Motor neuron (in vitro differentiated cells): ENCODE results near the gene ZNF407. TPM values are rescaled to one million over a fixed set of nuclear protein-coding genes. Genes with fewer than 3 reads are reported as not detected.

Experiments
- ATAC-seq, 8 experiments: fragments of 200-7000 bp; cut with Tn5 transposase; replicated peaks in 6 of 8; 2 replicates each; pipeline ENCODE4 v1.8.0; 2021; ENCODE audit warnings: mild to moderate bottlenecking in 8 of 8, moderate library complexity in 8 of 8
- H3K27ac ChIP-seq, 2 donors: fragments of 250-450 bp; sonication (Bioruptor Pico); 2 replicates each; pipeline ENCODE4 v1.9.0; 2021; ENCODE audit warnings: antibody characterized with exemption in 2 of 2, mild to moderate bottlenecking in 2 of 2, moderate library complexity in 1 of 2
- H3K4me1 ChIP-seq, 2 donors: fragments of 250-450 bp; sonication (Bioruptor Pico); replicated peaks in 1 of 2; 2 replicates each; pipeline ENCODE4 v1.6.1; 2021; ENCODE audit warnings: antibody characterized with exemption in 2 of 2, mild to moderate bottlenecking in 2 of 2, moderate library complexity in 1 of 2
- H3K4me3 ChIP-seq, 5 donors: fragments of 250-450 bp; sonication (Bioruptor Pico); 2 replicates each; pipeline ENCODE4 v1.9.0; 2021; ENCODE audit warnings: antibody characterized with exemption in 5 of 5, mild to moderate bottlenecking in 5 of 5, moderate library complexity in 4 of 5
- WGBS, 10 experiments: fragments of 450-650 bp; shearing (Covaris generic); methylation state at CpG; one replicate each; pipeline ENCODE4 v1.0.0; 2022; 5-methylcytosine and 5-hydroxymethylcytosine counted together
- in situ Hi-C, 9 experiments: fragments of 400-800 bp; cut with MboI; loops; one replicate each; pipeline ENCODE4 v1.15.0; 2021; ENCODE audit warnings: low sequenced_read_pairs in 9 of 9, low pct_unique_long_range_greater_than_20kb in 2 of 9; ENCODE audit not compliant: unreplicated experiment in 9 of 9
- total RNA-seq, 8 experiments: library from RNA; unstranded; fragments of 300-600 nt; gene quantifications; 2 replicates each; pipeline versions ENCODE4 v1.2.3 to v1.2.4, GENCODE V29; 2022

Gene ZNF407
- total RNA-seq, 8 experiments from 2014 or later, result 7.9 to 23.6 (median 11.6) TPM

GRCh38 chr18:75063615-75064512, 466.2 kb downstream of the ZNF407 start:
- no peak overlapping the region for H3K27ac ChIP-seq
- H3K4me3 ChIP-seq, result no peak overlapping the region
- 80 to 100% (median 93%) methylated on average over 1 to 18 of the region's 53 CpGs; no CpG with 5 or more reads in 4 of the 10 experiments for WGBS, 10 experiments
- in situ Hi-C loops, result no loop called here
- peaks cover 16 to 25% of the 10 kb centered on the region in 2 donors for H3K4me1 ChIP-seq
- no peak for ATAC-seq

DNA sequence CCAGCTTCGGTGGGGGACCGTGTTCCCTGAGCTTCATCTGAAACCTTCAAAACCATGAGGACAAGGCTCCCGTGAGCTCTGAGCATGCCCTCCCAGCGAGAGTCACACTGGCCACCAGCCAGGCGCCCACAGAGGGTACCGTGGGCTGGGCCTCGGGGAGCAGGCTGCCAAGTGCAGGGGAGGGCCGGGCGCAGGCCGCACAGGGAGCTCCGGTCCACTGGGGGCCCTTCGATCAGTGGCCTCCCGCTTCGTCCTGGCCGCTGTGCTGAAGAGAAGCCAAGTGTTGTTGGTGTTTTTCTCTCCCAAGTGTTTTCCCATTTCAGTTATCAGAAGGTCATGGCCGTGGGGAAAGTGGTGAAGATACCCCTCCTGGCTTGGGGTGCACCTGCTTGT, 466.8 kb downstream of the ZNF407 start:
- in situ Hi-C loops, result no loop called here
- peaks cover 16 to 27% of the 10 kb centered on the region in 2 donors for H3K4me1 ChIP-seq
- no peak for ATAC-seq
- 40 to 100% (median 93%) methylated on average over 1 to 5 of the region's 16 CpGs; no CpG with 5 or more reads in 2 of the 10 experiments for WGBS, 10 experiments
- no peak overlapping the region for H3K4me3 ChIP-seq
- no peak overlapping the region for H3K27ac ChIP-seq

GRCh38 chr18:75065251-75066000, 467.8 kb downstream of the ZNF407 start:
- WGBS, 10 experiments, result 63 to 92% (median 88%) methylated on average over 2 to 19 of the region's 21 CpGs
- Histone ChIP-seq H3K4me1 (peaks cover 18 to 33% of the 10 kb centered on the region in 2 donors), H3K27ac (peak overlapping the region; percentile 24 to 61), H3K4me3 (no peak overlapping the region)
- in situ Hi-C loops, result no loop called here
- peak in 2 of 8 experiments; percentile 6 to 13 for ATAC-seq

DNA sequence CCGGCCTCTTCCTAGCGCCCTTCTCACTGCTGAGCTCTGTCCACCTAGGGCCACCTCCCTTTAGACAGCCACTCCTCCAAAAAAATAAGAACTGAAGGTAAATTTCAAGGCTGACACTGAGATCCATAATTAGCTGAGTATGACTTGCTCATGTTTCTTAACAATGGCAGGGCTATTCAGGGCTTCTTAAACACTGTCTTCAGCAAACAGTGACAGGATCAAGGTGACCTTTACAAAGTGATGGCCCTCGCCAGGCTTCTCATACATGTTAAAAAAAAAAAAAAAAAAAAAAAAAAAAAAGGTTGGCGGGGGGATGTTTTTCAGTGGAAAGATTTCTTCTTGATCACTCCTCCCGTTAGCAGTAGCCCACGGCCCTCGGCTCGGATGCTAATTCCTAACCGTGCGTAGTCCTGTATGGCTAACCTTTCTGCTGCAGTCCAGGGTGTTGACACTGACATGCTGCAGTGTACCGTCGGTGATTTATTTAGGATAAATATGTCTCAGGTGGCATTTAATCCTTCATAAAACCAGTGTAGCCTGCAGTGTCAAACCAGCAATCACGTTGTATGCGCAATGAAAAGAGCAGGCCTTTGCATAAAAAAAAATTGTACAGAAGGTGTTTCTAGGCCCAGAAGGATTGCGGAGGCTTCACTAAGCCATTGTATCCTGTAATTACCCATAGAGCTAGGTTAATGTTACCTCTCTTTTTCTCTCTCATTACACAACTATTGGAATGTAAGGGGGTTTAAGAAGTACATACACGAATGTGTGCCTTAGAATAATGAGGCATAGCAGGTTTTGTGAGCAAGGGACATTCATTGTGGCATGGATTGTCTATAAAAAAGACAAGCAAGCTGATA, 468.6 kb downstream of the ZNF407 start:
- ATAC-seq, result peak in 6 of 8 experiments; percentile 33 to 89 (median 73)
- in situ Hi-C loops, result no loop called here

DNA sequence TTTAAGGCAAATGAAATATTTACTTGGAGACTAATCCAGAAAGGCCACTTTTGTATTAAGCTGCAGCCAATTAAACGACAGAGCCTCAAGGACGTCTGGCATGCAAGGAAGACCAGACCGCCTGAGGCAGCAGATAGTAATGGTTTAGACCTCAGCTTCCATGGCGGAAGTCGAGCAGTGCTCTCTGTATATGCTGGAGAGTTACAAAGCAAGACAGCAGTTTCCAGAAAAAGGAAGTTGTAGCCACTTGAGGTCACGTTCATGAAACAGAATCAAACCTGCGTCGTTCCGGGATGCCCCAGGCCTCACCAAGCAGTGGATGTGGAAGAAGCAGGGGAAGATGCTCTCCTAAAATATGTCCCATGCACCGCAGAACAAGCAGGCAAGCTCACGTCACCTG, 469.3 kb downstream of the ZNF407 start:
- 50 to 99% (median 92%) methylated on average over 2 to 10 of the region's 11 CpGs; no CpG with 5 or more reads in 3 of the 10 experiments for WGBS, 10 experiments
- in situ Hi-C loops, result no loop called here
- H3K4me3 ChIP-seq, result no peak overlapping the region
- H3K27ac ChIP-seq, result peak overlapping the region in 1 of 2 donors; percentile 32
- peaks cover 27 to 44% of the 10 kb centered on the region in 2 donors for H3K4me1 ChIP-seq
- ATAC-seq, result no peak

More for the DNA sequence above, 468.6 kb downstream of the ZNF407 start:
- H3K4me1 ChIP-seq, result peaks cover 27 to 41% of the 10 kb centered on the region in 2 donors
- H3K27ac ChIP-seq, result peak overlapping the region; percentile 59 to 61
- no peak overlapping the region for H3K4me3 ChIP-seq
- WGBS, 10 experiments, result 56 to 98% (median 68%) methylated on average over 2 to 12 of the region's 16 CpGs

GRCh38 chr18:75067996-75068645, 470.5 kb downstream of the ZNF407 start:
- 75 to 100% (median 99%) methylated on average over 1 to 9 of the region's 17 CpGs; no CpG with 5 or more reads in 2 of the 10 experiments for WGBS, 10 experiments
- Histone ChIP-seq H3K4me1 (peaks cover 27 to 44% of the 10 kb centered on the region in 2 donors), H3K27ac (no peak overlapping the region), H3K4me3 (no peak overlapping the region)
- ATAC-seq, result no peak
- in situ Hi-C loops, result no loop called here

DNA sequence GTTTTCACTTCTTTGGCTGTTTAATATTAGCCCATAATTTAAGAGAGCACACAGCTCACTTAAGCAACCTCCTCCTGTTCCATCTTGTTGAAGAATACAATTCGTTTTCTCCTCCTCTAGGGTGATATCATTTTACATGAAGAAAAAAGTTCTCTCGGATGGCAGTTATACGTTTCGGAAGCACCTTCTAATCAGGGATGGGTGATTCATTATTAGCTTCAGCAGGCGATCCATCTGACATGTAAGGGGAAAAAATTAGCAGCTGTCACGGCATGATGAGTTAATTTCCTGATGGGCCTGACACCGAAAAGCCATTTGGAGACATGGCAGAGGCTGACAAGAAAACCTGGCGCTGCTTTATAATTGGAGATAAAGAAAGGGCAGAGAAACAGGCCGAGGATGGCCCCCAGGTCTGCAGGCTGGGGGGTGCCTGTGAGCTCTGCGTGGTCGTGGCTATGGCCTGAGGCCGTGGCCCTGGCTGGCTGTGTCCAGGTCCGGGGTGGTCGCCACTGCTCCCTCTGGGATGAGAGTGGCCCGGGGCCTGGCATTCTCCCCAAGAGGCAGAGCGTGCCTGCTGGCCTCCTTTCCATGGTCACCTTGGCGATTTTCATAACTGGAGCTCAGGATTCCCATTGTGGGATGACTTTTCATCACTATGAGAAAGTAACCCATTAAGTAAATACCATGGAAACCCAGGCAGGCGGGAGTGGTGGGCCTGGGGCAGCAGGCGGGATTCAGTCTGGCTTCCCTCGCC, 471.2 kb downstream of the ZNF407 start:
- Histone ChIP-seq H3K27ac (no peak overlapping the region), H3K4me3 (no peak overlapping the region), H3K4me1 (peaks cover 27 to 44% of the 10 kb centered on the region in 2 donors)
- ATAC-seq, result peak in 1 of 8 experiments; percentile 8
- in situ Hi-C loops, result no loop called here
- WGBS, 10 experiments, result 56 to 100% (median 85%) methylated on average over 2 to 11 of the region's 20 CpGs

DNA sequence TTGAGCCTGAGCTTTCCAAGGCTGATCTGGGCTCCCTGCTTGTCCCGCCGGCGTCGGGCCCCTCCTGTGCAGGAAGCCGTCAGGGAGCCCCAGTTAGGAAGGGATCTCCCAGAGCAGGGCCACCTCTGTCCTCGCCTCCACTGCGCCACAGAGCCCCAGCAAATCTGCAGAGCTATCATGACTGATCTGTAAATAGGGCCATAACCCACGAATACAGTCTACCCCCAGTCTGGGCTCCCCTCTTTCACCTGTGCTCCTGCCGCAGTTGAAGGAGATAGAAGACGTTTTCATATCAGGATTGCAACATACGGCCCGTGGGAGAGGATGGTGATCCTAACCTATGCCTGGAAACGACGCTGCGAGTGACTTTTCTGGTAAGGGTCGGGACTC, 472.6 kb downstream of the ZNF407 start:
- Histone ChIP-seq H3K4me3 (no peak overlapping the region), H3K4me1 (peaks cover 27 to 44% of the 10 kb centered on the region in 2 donors), H3K27ac (peak overlapping the region in 1 of 2 donors; percentile 32)
- WGBS, 10 experiments, result 73 to 100% (median 94%) methylated on average over 3 to 12 of the region's 16 CpGs; no CpG with 5 or more reads in 4 of the 10 experiments
- in situ Hi-C loops, result no loop called here
- ATAC-seq, result no peak

DNA sequence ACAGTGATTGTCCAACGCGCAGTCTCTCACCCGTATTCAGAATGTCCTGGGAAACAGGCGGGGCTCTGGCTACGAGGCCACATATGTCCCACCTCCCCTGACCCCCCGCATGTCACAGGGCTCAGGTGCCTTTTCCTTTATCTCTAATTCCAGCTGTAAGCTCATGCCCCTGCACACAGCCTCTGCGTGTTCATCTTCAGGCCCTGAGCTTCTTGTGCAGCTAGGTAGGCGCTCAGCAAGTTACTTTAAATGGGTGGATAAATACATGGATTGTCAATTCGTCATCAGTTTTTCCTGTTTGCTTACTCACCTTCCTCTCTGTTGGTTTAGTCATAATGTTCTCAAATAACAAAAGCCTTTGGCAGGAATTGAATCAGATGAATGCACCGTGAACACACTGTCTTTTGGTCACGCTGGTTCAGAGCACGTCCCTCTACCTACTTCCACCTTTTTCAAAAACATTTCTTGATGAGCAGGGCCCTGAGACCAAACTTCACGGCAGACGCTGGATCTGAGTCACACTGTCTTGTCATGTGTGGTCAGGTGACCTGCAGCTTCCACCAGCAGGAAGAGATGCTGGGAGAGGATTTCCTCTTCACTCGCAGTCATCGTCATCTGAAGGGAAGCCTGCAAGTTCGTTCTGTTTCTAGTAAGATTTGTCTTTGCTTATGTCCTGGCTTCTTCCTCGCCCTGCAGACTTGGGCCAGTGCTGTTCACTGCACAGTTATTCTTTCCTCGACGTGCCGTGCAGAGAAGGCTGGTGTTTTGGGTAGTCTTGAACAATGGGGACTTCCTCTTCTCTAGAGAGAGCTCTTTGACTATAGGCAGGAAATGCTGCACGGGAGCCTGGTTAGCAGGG, 473.2 kb downstream of the ZNF407 start:
- in situ Hi-C loops, result no loop called here
- Histone ChIP-seq H3K4me3 (no peak overlapping the region), H3K4me1 (peaks cover 23 to 38% of the 10 kb centered on the region in 2 donors), H3K27ac (peak overlapping the region in 1 of 2 donors; percentile 32)
- ATAC-seq, result peak; percentile 12 to 87 (median 76)
- WGBS, 10 experiments, result 57 to 92% (median 75%) methylated on average over 4 to 13 of the region's 22 CpGs; no CpG with 5 or more reads in 1 of the 10 experiments

DNA sequence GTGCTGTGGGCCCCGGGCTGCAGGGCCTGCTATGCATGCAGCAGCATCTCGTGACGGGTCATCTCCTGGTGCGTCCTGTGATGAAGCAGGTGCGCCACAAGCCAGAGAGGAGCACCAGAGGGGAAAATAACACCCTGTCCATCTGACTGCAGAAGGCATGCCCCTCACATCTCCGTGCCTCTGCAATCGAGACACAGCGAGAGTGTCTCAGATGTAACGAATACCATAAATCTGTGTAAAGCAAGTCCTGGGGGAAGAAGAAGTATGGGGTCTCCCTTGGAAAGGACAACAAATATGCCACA, 473.8 kb downstream of the ZNF407 start:
- H3K27ac ChIP-seq, result no peak overlapping the region
- peaks cover 18 to 32% of the 10 kb centered on the region in 2 donors for H3K4me1 ChIP-seq
- no peak for ATAC-seq
- in situ Hi-C loops, result no loop called here
- no peak overlapping the region for H3K4me3 ChIP-seq
- WGBS, 10 experiments, result 94 to 100% (median 98%) methylated on average over 2 to 6 of the region's 9 CpGs; no CpG with 5 or more reads in 6 of the 10 experiments
